WTC11 (cell line): ENCODE measurements around the gene CLN6. TPM values are rescaled to one million over a fixed set of nuclear protein-coding genes. Genes with fewer than 3 reads are reported as not detected.
A peak's percentile ranks its signal among the peaks of the same experiment; 100 is the strongest.
"Not testable (repeated sequence)": the region's sequence is repeated elsewhere in the genome, so short reads cannot be mapped to it uniquely, and the experiment has no call there.

Experiments used
- ATAC-seq: fragments of 200-7000 bp; cut with Tn5 transposase; 2 replicates; pipeline ENCODE4 v1.10.0; 2021; ENCODE audit warnings: mild to moderate bottlenecking, moderate library complexity
- CTCF ChIA-PET: fragments of 300-600 bp; sonication (Branson Sonifier 250); formaldehyde crosslinking; loops from one replicate; lab custom pipeline; 2021; ENCODE audit warnings: antibody characterized with exemption; lab: Charles Lee
- POLR2A ChIA-PET: fragments of 350-600 bp; sonication (Branson Sonifier 250); formaldehyde crosslinking; loops from one replicate; lab custom pipeline; 2021; ENCODE audit warnings: antibody characterized with exemption; lab: Charles Lee
- DNase-seq: peaks from one replicate; pipeline ENCODE4 v3.0.0; 2021; ENCODE audit warnings: low spot score
- H3K27ac Mint-ChIP-seq: 2 replicates; pipeline ENCODE4 v1.8.0; 2021; ENCODE audit warnings: mixed read lengths
- H3K27me3 Mint-ChIP-seq: 2 replicates; pipeline ENCODE4 v1.8.0; 2021; ENCODE audit warnings: low read depth, mild to moderate bottlenecking, moderate library complexity, mixed read lengths
- H3K36me3 Mint-ChIP-seq: 2 replicates; pipeline ENCODE4 v1.8.0; 2021; ENCODE audit warnings: mixed read lengths
- H3K4me1 Mint-ChIP-seq: 2 replicates; pipeline ENCODE4 v1.8.0; 2022; ENCODE audit warnings: mixed read lengths
- H3K4me3 Mint-ChIP-seq: 2 replicates; pipeline ENCODE4 v1.8.0; 2021; ENCODE audit warnings: mild to moderate bottlenecking, moderate library complexity, mixed read lengths
- H3K9me3 Mint-ChIP-seq: 2 replicates; pipeline ENCODE4 v1.8.0; 2021; ENCODE audit warnings: mixed read lengths
- KAT7 ChIP-seq: sonication (generic); formaldehyde crosslinking; IDR thresholded peaks from 2 replicates; pipeline ENCODE4 v1.8.1; 2023; ENCODE audit warnings: missing genetic modification reagents, mild to moderate bottlenecking, borderline replicate concordance
- NR2C2 ChIP-seq: sonication (generic); formaldehyde crosslinking; IDR thresholded peaks from 2 replicates; pipeline ENCODE4 v1.8.0; 2022; ENCODE audit warnings: mild to moderate bottlenecking, missing genetic modification reagents
- SMAD3 ChIP-seq: sonication (generic); formaldehyde crosslinking; IDR thresholded peaks from 2 replicates; pipeline ENCODE4 v1.8.0; 2022; ENCODE audit warnings: missing genetic modification reagents, mild to moderate bottlenecking, borderline replicate concordance
- SMAD4 ChIP-seq: sonication (generic); formaldehyde crosslinking; IDR thresholded peaks from 2 replicates; pipeline ENCODE4 v1.8.0; 2022; ENCODE audit warnings: mild to moderate bottlenecking, missing genetic modification reagents
- TEAD1 ChIP-seq: sonication (generic); formaldehyde crosslinking; IDR thresholded peaks from 2 replicates; pipeline ENCODE4 v1.8.0; 2022; ENCODE audit warnings: mild to moderate bottlenecking, missing genetic modification reagents
- TEAD4 ChIP-seq: sonication (generic); formaldehyde crosslinking; IDR thresholded peaks from 2 replicates; pipeline ENCODE4 v1.8.0; 2022; ENCODE audit warnings: mild to moderate bottlenecking, missing genetic modification reagents
- USF1 ChIP-seq: sonication (generic); formaldehyde crosslinking; IDR thresholded peaks from 2 replicates; pipeline ENCODE4 v1.8.0; 2022; ENCODE audit warnings: mild to moderate bottlenecking, missing genetic modification reagents
- ZNF138 ChIP-seq: sonication (generic); formaldehyde crosslinking; conservative IDR thresholded peaks from 2 replicates; pipeline ENCODE4 v1.8.1; 2022; ENCODE audit warnings: mild to moderate bottlenecking, moderate library complexity, missing genetic modification reagents
- ZNF423 ChIP-seq: fragments of 250-450 bp; sonication (Bioruptor Pico); IDR thresholded peaks from 2 replicates; pipeline ENCODE4 v2.1.2; 2022; ENCODE audit warnings: mild to moderate bottlenecking, moderate library complexity
- ZNF671 ChIP-seq: fragments of 250-450 bp; sonication (Bioruptor Pico); IDR thresholded peaks from 2 replicates; pipeline ENCODE4 v1.8.0; 2021; ENCODE audit warnings: mild to moderate bottlenecking
- total RNA-seq: library from RNA; stranded (reverse); gene quantifications from 3 replicates; pipeline ENCODE4 v1.2.3, GENCODE V29; 2021
- TF ChIP-seq, protein P1 (sequence below): fragments of 250-450 bp; sonication (Bioruptor Pico); IDR thresholded peaks from 2 replicates; pipeline ENCODE4 v1.9.0; 2021; ENCODE audit warnings: mild to moderate bottlenecking, borderline replicate concordance
- TF ChIP-seq, protein P2 (sequence below): sonication (generic); formaldehyde crosslinking; IDR thresholded peaks from 2 replicates; pipeline ENCODE4 v1.8.1; 2023; ENCODE audit warnings: mild to moderate bottlenecking, missing genetic modification reagents, borderline replicate concordance

The CLN6 gene
- total RNA-seq, 1 experiment from 2014 or later, result 50.2 TPM

- no peak for TF ChIP-seq USF1 (CRISPR knock-in tag)
- no peak for TF ChIP-seq ZNF671 (CRISPR knock-in tag)
- TF ChIP-seq ZNF138 (CRISPR knock-in tag), result no peak
- TF ChIP-seq, protein P1, sequence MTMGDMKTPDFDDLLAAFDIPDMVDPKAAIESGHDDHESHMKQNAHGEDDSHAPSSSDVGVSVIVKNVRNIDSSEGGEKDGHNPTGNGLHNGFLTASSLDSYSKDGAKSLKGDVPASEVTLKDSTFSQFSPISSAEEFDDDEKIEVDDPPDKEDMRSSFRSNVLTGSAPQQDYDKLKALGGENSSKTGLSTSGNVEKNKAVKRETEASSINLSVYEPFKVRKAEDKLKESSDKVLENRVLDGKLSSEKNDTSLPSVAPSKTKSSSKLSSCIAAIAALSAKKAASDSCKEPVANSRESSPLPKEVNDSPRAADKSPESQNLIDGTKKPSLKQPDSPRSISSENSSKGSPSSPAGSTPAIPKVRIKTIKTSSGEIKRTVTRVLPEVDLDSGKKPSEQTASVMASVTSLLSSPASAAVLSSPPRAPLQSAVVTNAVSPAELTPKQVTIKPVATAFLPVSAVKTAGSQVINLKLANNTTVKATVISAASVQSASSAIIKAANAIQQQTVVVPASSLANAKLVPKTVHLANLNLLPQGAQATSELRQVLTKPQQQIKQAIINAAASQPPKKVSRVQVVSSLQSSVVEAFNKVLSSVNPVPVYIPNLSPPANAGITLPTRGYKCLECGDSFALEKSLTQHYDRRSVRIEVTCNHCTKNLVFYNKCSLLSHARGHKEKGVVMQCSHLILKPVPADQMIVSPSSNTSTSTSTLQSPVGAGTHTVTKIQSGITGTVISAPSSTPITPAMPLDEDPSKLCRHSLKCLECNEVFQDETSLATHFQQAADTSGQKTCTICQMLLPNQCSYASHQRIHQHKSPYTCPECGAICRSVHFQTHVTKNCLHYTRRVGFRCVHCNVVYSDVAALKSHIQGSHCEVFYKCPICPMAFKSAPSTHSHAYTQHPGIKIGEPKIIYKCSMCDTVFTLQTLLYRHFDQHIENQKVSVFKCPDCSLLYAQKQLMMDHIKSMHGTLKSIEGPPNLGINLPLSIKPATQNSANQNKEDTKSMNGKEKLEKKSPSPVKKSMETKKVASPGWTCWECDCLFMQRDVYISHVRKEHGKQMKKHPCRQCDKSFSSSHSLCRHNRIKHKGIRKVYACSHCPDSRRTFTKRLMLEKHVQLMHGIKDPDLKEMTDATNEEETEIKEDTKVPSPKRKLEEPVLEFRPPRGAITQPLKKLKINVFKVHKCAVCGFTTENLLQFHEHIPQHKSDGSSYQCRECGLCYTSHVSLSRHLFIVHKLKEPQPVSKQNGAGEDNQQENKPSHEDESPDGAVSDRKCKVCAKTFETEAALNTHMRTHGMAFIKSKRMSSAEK (CRISPR knock-in tag), result no peak
- TF ChIP-seq, protein P2, sequence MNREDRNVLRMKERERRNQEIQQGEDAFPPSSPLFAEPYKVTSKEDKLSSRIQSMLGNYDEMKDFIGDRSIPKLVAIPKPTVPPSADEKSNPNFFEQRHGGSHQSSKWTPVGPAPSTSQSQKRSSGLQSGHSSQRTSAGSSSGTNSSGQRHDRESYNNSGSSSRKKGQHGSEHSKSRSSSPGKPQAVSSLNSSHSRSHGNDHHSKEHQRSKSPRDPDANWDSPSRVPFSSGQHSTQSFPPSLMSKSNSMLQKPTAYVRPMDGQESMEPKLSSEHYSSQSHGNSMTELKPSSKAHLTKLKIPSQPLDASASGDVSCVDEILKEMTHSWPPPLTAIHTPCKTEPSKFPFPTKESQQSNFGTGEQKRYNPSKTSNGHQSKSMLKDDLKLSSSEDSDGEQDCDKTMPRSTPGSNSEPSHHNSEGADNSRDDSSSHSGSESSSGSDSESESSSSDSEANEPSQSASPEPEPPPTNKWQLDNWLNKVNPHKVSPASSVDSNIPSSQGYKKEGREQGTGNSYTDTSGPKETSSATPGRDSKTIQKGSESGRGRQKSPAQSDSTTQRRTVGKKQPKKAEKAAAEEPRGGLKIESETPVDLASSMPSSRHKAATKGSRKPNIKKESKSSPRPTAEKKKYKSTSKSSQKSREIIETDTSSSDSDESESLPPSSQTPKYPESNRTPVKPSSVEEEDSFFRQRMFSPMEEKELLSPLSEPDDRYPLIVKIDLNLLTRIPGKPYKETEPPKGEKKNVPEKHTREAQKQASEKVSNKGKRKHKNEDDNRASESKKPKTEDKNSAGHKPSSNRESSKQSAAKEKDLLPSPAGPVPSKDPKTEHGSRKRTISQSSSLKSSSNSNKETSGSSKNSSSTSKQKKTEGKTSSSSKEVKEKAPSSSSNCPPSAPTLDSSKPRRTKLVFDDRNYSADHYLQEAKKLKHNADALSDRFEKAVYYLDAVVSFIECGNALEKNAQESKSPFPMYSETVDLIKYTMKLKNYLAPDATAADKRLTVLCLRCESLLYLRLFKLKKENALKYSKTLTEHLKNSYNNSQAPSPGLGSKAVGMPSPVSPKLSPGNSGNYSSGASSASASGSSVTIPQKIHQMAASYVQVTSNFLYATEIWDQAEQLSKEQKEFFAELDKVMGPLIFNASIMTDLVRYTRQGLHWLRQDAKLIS, result no peak
- TF ChIP-seq KAT7 (CRISPR knock-in tag), result no peak
- no peak for TF ChIP-seq ZNF423 (CRISPR knock-in tag)
- no peak for TF ChIP-seq TEAD1 (CRISPR knock-in tag)
- no peak for TF ChIP-seq NR2C2 (CRISPR knock-in tag)
- no peak for TF ChIP-seq SMAD3 (CRISPR knock-in tag)
- no peak for TF ChIP-seq TEAD4
Observed at GRCh38 chr15:68223171-68223570, 6.4 kb downstream of the CLN6 start (continued).

- peak; percentile 54; the same call in 1 of the 2 replicates for TF ChIP-seq SMAD4 (CRISPR knock-in tag)
- H3K27me3 Mint-ChIP-seq, POLR2A ChIA-PET, DNase-seq, ATAC-seq, H3K4me1 Mint-ChIP-seq, H3K27ac Mint-ChIP-seq, CTCF ChIA-PET, H3K4me3 Mint-ChIP-seq: not testable (repeated sequence)
- peaks cover 17% of the 10 kb centered on the region for H3K9me3 Mint-ChIP-seq
- H3K36me3 Mint-ChIP-seq, result peaks cover 54% of the 10 kb centered on the region
Observed at GRCh38 chr15:68222432-68222743, 7.1 kb downstream of the CLN6 start.

GRCh38 chr15:68221530-68222431 is 7.7 kb downstream of the CLN6 start:
- H3K27ac Mint-ChIP-seq, DNase-seq, H3K4me1 Mint-ChIP-seq, H3K4me3 Mint-ChIP-seq, CTCF ChIA-PET, ATAC-seq, POLR2A ChIA-PET, H3K27me3 Mint-ChIP-seq: not testable (repeated sequence)
- Mint-ChIP-seq H3K36me3 (peaks cover 59% of the 10 kb centered on the region), H3K9me3 (peaks cover 17% of the 10 kb centered on the region)
